Testis (tissue), 3 donors: Measurements from ENCODE around the gene SMAD6. TPM values are rescaled to one million over a fixed set of nuclear protein-coding genes. Genes with fewer than 3 reads are reported as not detected.

Experiments
- DNase-seq: peaks from one replicate; pipeline ENCODE4 v3.0.0-alpha.2; 2019
- H3K27ac ChIP-seq, 2 donors: fragments of 200-600 bp; sonication (generic); one replicate each; pipeline ENCODE4 v1.5.1; 2019
- H3K27me3 ChIP-seq: fragments of 200-600 bp; sonication (generic); one replicate; pipeline ENCODE4 v1.5.1; 2019
- H3K36me3 ChIP-seq: fragments of 200-600 bp; sonication (generic); one replicate; pipeline ENCODE4 v1.5.1; 2017; ENCODE audit warnings: low read depth; ENCODE audit errors: missing control alignments
- H3K4me1 ChIP-seq: fragments of 200-600 bp; sonication (generic); one replicate; pipeline ENCODE4 v1.5.1; 2019
- H3K4me3 ChIP-seq, 2 donors: fragments of 200-600 bp; sonication (generic); one replicate each; pipeline ENCODE4 v1.5.1; 2017 to 2019
- H3K9me3 ChIP-seq: fragments of 200-600 bp; sonication (generic); one replicate; pipeline ENCODE4 v1.5.1; 2017
- CTCF ChIP-seq, 3 experiments: fragments of 450-650 bp in 2 of 3; fragments of 200-600 bp in 1 of 3; sonication (generic) in 1 of 3; IDR thresholded peaks; one replicate each; pipeline ENCODE4 v1.5.1; 2016 to 2019; ENCODE audit warnings: antibody characterized with exemption in 3 of 3, mild to moderate bottlenecking in 2 of 3, moderate library complexity in 1 of 3
- POLR2A ChIP-seq: fragments of 450-650 bp; IDR thresholded peaks from one replicate; pipeline ENCODE4 v1.6.1; 2017; ENCODE audit warnings: antibody characterized with exemption, mild to moderate bottlenecking, moderate library complexity
- WGBS, 2 donors: methylation state at CpG; one replicate each; pipeline ENCODE4 v1.1.5; 2018; 5-methylcytosine and 5-hydroxymethylcytosine counted together
- intact Hi-C: fragments of 100-400 bp; cut with DNase I; formaldehyde crosslinking; loops from one replicate; pipeline ENCODE4 v1.15.1; 2023; ENCODE audit warnings: low total_unique reads
- polyA plus RNA-seq: library from polyadenylated mRNA; stranded (reverse); fragments of 350-450 nt; fragmentation: Illumina TruSeq; extraction: RNeasy Lipid Tissue Mini Kit (QIAGEN cat#74804); gene quantifications from one replicate; pipeline ENCODE4 v1.2.3, GENCODE V29; 2014; ENCODE audit warnings: low read depth, low replicate concordance; ENCODE audit not compliant: insufficient read depth
- total RNA-seq, 2 donors: library from RNA; depleted of rRNA; stranded (reverse); fragments of >200 nt; gene quantifications; one replicate each; pipeline ENCODE4 v1.2.3, GENCODE V29; 2016

Gene SMAD6
- total and polyA plus RNA-seq, 3 donors from 2014 or later: 3.2 to 19.4 (median 17.5) TPM

- WGBS, 2 donors: 44 to 54% methylated on average over 4 to 7 of the region's 7 CpGs
- DNase-seq: no peak
- Histone ChIP-seq H3K4me3 (no peak overlapping the region), H3K27ac (no peak overlapping the region), H3K36me3 (no peaks in the 10 kb centered on the region), H3K4me1 (peaks cover 16% of the 10 kb centered on the region), H3K27me3 (no peaks in the 10 kb centered on the region), H3K9me3 (no peaks in the 10 kb centered on the region)
- intact Hi-C loops: no loop called here
- TF ChIP-seq POLR2A: no peak
- TF ChIP-seq CTCF (IDR thresholded peaks at IDR 0.05): no peak
These were observed 49.5 kb downstream of the SMAD6 start for GRCh38 chr15:66751579-66751978.

- intact Hi-C loops: no loop called here
- no peak for TF ChIP-seq CTCF (IDR thresholded peaks at IDR 0.05)
- no peak for TF ChIP-seq POLR2A
- Histone ChIP-seq H3K36me3 (no peaks in the 10 kb centered on the region), H3K4me1 (peaks cover 16% of the 10 kb centered on the region), H3K9me3 (no peaks in the 10 kb centered on the region), H3K4me3 (no peak overlapping the region), H3K27me3 (no peaks in the 10 kb centered on the region), H3K27ac (no peak overlapping the region)
- DNase-seq: peak; percentile 54
- 26 to 61% methylated on average over 2 of the region's 2 CpGs for WGBS, 2 donors
These were observed 50.0 kb downstream of the SMAD6 start for GRCh38 chr15:66752078-66752477.

GRCh38 chr15:66753687-66754377, 51.8 kb downstream of the SMAD6 start:
- no peak for DNase-seq
- Histone ChIP-seq H3K9me3 (no peaks in the 10 kb centered on the region), H3K4me3 (no peak overlapping the region), H3K36me3 (no peaks in the 10 kb centered on the region), H3K27ac (no peak overlapping the region), H3K4me1 (peaks cover 12% of the 10 kb centered on the region), H3K27me3 (no peaks in the 10 kb centered on the region)
- WGBS, 2 donors: 75 to 85% methylated on average over 7 of the region's 7 CpGs
- intact Hi-C loops: no loop called here
- TF ChIP-seq CTCF (IDR thresholded peaks at IDR 0.05) (no peak), POLR2A (no peak)

GRCh38 chr15:66754789-66755188, 52.8 kb downstream of the SMAD6 start:
- Histone ChIP-seq H3K27ac (no peak overlapping the region), H3K27me3 (no peaks in the 10 kb centered on the region), H3K4me3 (no peak overlapping the region), H3K4me1 (peaks cover 12% of the 10 kb centered on the region), H3K9me3 (no peaks in the 10 kb centered on the region), H3K36me3 (no peaks in the 10 kb centered on the region)
- DNase-seq: no peak
- WGBS, 2 donors: 91 to 94% methylated on average over 1 of the region's 1 CpG
- TF ChIP-seq CTCF (IDR thresholded peaks at IDR 0.05): no peak
- no peak for TF ChIP-seq POLR2A
- intact Hi-C loops: no loop called here
